Thymus (tissue), 11 donors: ENCODE data around the gene GGCX. TPM values are rescaled to one million over a fixed set of nuclear protein-coding genes. Genes with fewer than 3 reads are reported as not detected.
"Not testable (repeated sequence)": the region's sequence is repeated elsewhere in the genome, so short reads cannot be mapped to it uniquely, and the experiment has no call there.

Source experiments
- DNase-seq, 9 donors: peaks; one replicate each; pipeline ENCODE4 v3.0.0-alpha.2; 2013; ENCODE audit warnings: low spot score in 9 of 9, low read depth in 6 of 9, missing footprints in 1 of 9
- H3K27ac ChIP-seq, 2 donors: one replicate each; pipeline ENCODE4 v1.5.1; 2013; ENCODE audit warnings: control low read depth in 1 of 2, low read depth in 1 of 2, low read length in 1 of 2, mild to moderate bottlenecking in 1 of 2, moderate library complexity in 1 of 2
- H3K27me3 ChIP-seq, 2 donors: one replicate each; pipeline ENCODE4 v1.5.1; 2013; ENCODE audit warnings: low read length in 1 of 2; ENCODE audit not compliant: control insufficient read depth in 2 of 2, insufficient read depth in 1 of 2
- H3K36me3 ChIP-seq, 2 donors: one replicate each; pipeline ENCODE4 v1.5.1; 2013; ENCODE audit warnings: low read length in 1 of 2, mild to moderate bottlenecking in 1 of 2, moderate library complexity in 1 of 2; ENCODE audit not compliant: control insufficient read depth in 2 of 2, insufficient read depth in 2 of 2
- H3K4me1 ChIP-seq, 2 donors: one replicate each; pipeline ENCODE4 v1.5.1; 2013; ENCODE audit warnings: low read length in 2 of 2; ENCODE audit not compliant: control insufficient read depth in 2 of 2, insufficient read depth in 2 of 2
- H3K4me3 ChIP-seq, 2 donors: one replicate each; pipeline ENCODE4 v1.5.1; 2013; ENCODE audit warnings: low read length in 2 of 2, control low read depth in 1 of 2, mild to moderate bottlenecking in 1 of 2
- H3K9me3 ChIP-seq, 2 donors: one replicate each; pipeline ENCODE4 v1.5.1; 2013; ENCODE audit warnings: low read length in 1 of 2, mild to moderate bottlenecking in 1 of 2; ENCODE audit not compliant: control insufficient read depth in 2 of 2, insufficient read depth in 1 of 2
- WGBS: extraction: QIAGEN DNeasy Blood & Tissue Kit; methylation state at CpG from one replicate; pipeline ENCODE4 v1.1.7; 2013; 5-methylcytosine and 5-hydroxymethylcytosine counted together
- polyA plus RNA-seq: library from polyadenylated mRNA; stranded (reverse); fragments of 200-250 nt; gene quantifications from one replicate; pipeline ENCODE4 v1.2.3, GENCODE V29; 2013
- total RNA-seq: library from RNA; stranded (reverse); fragments of 120-200 nt; gene quantifications from one replicate; pipeline ENCODE4 v1.2.4, GENCODE V29; 2013
- donor health status: healthy.

Gene GGCX
- total and polyA plus RNA-seq, 2 donors, result 16.5 to 17.8 TPM

DNA sequence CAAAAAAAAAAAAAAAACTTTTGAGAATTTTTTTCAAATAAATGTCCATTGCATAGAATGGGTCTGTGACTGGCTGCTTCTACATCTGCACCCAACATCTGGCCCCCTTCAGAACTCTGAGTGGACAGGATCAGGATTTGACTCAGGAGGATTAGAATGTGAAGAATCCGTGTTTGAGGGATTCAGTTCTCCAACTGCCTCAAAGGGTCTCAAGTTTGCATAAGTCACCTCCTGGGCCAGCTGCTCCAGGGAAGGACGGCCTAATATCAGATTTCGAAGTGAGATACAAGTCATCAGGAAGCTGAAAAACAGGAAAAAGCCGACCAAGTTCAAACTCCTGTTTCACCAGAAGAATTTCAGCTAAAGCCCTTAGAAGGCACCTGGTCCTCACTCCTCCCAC, 11.5 kb downstream of the GGCX start:
- Histone ChIP-seq H3K36me3 (peaks cover 58 to 75% of the 10 kb centered on the region in 2 donors), H3K27ac (no peak overlapping the region), H3K4me1 (peaks cover 0 to 4% of the 10 kb centered on the region in 2 donors), H3K4me3 (no peak overlapping the region), H3K9me3 (no peaks in the 10 kb centered on the region), H3K27me3 (no peaks in the 10 kb centered on the region)
- 79% methylated on average over 4 of the region's 4 CpGs for WGBS
- no peak for DNase-seq

GRCh38 chr2:85549095-85549494, 12.2 kb downstream of the GGCX start:
- DNase-seq, result no peak
- Histone ChIP-seq H3K9me3 (no peaks in the 10 kb centered on the region), H3K36me3 (peaks cover 51 to 75% of the 10 kb centered on the region in 2 donors), H3K27ac (no peak overlapping the region), H3K4me3 (no peak overlapping the region), H3K4me1 (peaks cover 0 to 4% of the 10 kb centered on the region in 2 donors), H3K27me3 (no peaks in the 10 kb centered on the region)
- whole genome bisulfite sequencing, result 98% methylated on average over 10 of the region's 10 CpGs

- Histone ChIP-seq H3K27me3 (no peaks in the 10 kb centered on the region), H3K27ac (no peak overlapping the region), H3K9me3 (no peaks in the 10 kb centered on the region), H3K4me1 (peaks cover 0 to 4% of the 10 kb centered on the region in 2 donors), H3K36me3 (peaks cover 49 to 77% of the 10 kb centered on the region in 2 donors), H3K4me3 (no peak overlapping the region)
- WGBS, result 94% methylated on average over 2 of the region's 2 CpGs
- no peak for DNase-seq
Observed at GRCh38 chr2:85548608-85548900, 12.7 kb downstream of the GGCX start.

DNA sequence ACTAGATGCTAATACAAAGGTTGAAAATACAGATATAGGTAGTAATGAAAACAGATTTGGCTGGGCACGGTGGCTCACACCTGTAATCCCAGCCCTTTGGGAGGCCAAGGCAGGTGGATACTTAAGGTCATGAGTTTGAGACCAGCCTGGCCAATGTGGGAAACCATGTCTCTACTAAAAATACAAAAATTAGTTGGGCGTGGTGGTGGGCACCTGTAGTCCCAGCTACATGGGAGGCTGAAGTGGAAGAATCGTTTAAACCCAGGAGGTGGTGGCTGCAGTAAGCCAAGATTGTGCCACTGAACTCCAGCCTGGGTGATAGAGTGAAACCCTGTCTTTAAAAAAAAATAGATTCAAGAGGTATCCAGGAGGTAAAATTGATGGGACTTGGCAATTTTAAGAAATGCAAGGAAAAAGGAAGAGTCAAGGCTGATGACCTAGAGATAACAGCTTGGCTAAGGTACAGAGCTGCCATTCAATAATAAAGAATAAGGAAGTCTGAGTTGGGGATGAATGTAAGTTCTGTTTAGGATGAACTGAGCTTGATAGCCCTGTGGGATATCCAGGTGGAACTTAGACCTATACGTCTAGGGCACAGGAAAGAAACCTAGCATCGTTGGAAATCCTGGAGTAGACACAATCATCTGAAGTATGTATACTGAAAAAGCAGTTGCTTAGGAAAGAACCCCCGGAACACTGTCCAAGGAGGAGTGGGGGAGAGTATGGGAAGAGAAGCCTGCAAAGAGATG, 13.3 kb downstream of the GGCX start:
- Histone ChIP-seq H3K27me3 (no peaks in the 10 kb centered on the region), H3K36me3 (peaks cover 45 to 79% of the 10 kb centered on the region in 2 donors), H3K4me3 (no peak overlapping the region), H3K27ac (no peak overlapping the region), H3K4me1 (peaks cover 0 to 4% of the 10 kb centered on the region in 2 donors), H3K9me3 (no peaks in the 10 kb centered on the region)
- no peak for DNase-seq
- 94% methylated on average over 6 of the region's 6 CpGs for WGBS

DNA sequence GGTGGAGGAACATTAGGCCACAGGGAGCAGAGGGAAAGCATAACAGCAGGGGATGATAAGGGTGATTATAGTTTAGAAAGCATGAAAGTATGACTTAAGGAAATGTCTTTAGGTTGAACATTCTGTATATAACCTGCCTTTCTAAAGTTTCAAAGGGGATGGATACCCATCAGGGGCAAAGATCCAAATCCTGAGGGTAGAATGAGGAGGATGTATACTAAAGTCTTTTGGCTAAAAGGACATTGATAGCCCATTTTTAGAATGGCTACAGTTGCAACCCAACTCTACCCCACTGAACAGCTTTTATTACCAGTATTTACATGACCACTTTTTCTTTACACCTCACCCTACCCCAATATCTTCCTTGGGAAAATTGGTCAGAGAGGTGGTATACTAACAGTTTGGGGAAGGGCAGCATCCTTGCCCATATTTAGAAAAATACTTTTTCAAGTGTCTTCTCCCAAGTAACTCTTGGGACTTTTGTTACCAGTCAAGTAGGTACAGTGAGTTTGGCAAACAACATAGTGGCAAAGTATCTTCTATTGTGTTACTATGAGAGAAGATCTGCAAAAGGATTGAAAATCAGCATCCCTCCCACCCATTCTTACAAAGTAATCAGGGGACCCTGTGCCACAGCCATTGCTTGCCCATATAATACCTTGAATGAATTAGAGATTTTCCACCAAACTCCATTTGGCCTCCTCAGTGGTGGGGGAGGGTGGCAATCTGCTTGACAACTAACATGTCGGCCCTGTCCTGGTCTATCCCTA, 14.0 kb downstream of the GGCX start:
- H3K4me3 ChIP-seq, result no peak overlapping the region
- no peaks in the 10 kb centered on the region for H3K9me3 ChIP-seq
- H3K27ac ChIP-seq, result no peak overlapping the region
- peaks cover 45 to 80% of the 10 kb centered on the region in 2 donors for H3K36me3 ChIP-seq
- 95% methylated on average over 1 of the region's 1 CpG for WGBS
- DNase-seq, result no peak
- H3K27me3 ChIP-seq, result no peaks in the 10 kb centered on the region
- H3K4me1 ChIP-seq, result peaks cover 0 to 3% of the 10 kb centered on the region in 2 donors

- Histone ChIP-seq H3K4me3 (no peak overlapping the region), H3K4me1 (peaks cover 0 to 8% of the 10 kb centered on the region in 2 donors), H3K36me3 (peaks cover 49 to 80% of the 10 kb centered on the region in 2 donors), H3K27ac (no peak overlapping the region), H3K9me3 (no peaks in the 10 kb centered on the region), H3K27me3 (no peaks in the 10 kb centered on the region)
- WGBS, result 95% methylated on average over 5 of the region's 5 CpGs
- DNase-seq, result no peak
Observed at GRCh38 chr2:85545780-85546240, 15.5 kb downstream of the GGCX start.

- H3K27ac ChIP-seq, result not testable (repeated sequence)
Observed at GRCh38 chr2:85544915-85545779, 16.1 kb downstream of the GGCX start.

GRCh38 chr2:85544254-85544691, 17.0 kb downstream of the GGCX start:
- not testable (repeated sequence) for H3K27me3 ChIP-seq, H3K27ac ChIP-seq, H3K4me3 ChIP-seq, H3K9me3 ChIP-seq, DNase-seq
- WGBS, result 97% methylated on average over 3 of the region's 3 CpGs
- H3K4me1 ChIP-seq, result peaks cover 0 to 16% of the 10 kb centered on the region in 2 donors
- peaks cover 39 to 75% of the 10 kb centered on the region in 2 donors for H3K36me3 ChIP-seq

More at GRCh38 chr2:85544915-85545779, 16.1 kb downstream of the GGCX start:
- H3K9me3 ChIP-seq, DNase-seq, H3K27me3 ChIP-seq, H3K4me3 ChIP-seq: not testable (repeated sequence)
- peaks cover 0 to 12% of the 10 kb centered on the region in 2 donors for H3K4me1 ChIP-seq
- peaks cover 43 to 79% of the 10 kb centered on the region in 2 donors for H3K36me3 ChIP-seq
- WGBS, result 96% methylated on average over 5 of the region's 5 CpGs
